Spleen (tissue), 7 donors: ENCODE measurements around the gene VSTM4.
A peak's percentile ranks its signal among the peaks of the same experiment; 100 is the strongest.

ENCODE experiments used
- POLR2A ChIP-seq, 3 donors: fragments of 450-650 bp; IDR thresholded peaks; one replicate each; pipeline ENCODE4 v1.5.1; 2017; ENCODE audit warnings: antibody characterized with exemption in 3 of 3, mild to moderate bottlenecking in 1 of 3
- POLR2AphosphoS5 ChIP-seq, 3 donors: sonication (generic); formaldehyde crosslinking; IDR thresholded peaks; one replicate each; pipeline ENCODE4 v1.5.1; 2017; ENCODE audit warnings: antibody characterized with exemption in 3 of 3
- TF ChIP-seq, protein P1 (sequence below), 11 experiments: fragments of 200-600 bp in 7 of 11; fragments of 450-650 bp in 4 of 11; sonication (generic) in 4 of 11; IDR thresholded peaks in 8 of 11; conservative IDR thresholded peaks in 3 of 11; 1 replicate in 7 of 11; 2 replicates in 4 of 11; pipeline versions ENCODE4 v1.4.0 to v1.8.0; 2016 to 2021; ENCODE audit warnings: antibody characterized with exemption in 11 of 11, inconsistent platforms in 4 of 11, mild to moderate bottlenecking in 1 of 11
- donor health status: DM: no; HTN: no; CAD: no; lungs with moderate emphysema.
- donor health status: DM: no; HTN: no; CAD: no.
- donor health status: DM: no; HTN: no; CAD: no.

GRCh38 chr10:49135575-49136313 lies 20.4 kb upstream of the VSTM4 start:
- TF ChIP-seq POLR2A (IDR thresholded peaks at IDR 0.05), result no peak
- no peak for TF ChIP-seq POLR2AphosphoS5 (IDR thresholded peaks at IDR 0.05)
- TF ChIP-seq, protein P1, sequence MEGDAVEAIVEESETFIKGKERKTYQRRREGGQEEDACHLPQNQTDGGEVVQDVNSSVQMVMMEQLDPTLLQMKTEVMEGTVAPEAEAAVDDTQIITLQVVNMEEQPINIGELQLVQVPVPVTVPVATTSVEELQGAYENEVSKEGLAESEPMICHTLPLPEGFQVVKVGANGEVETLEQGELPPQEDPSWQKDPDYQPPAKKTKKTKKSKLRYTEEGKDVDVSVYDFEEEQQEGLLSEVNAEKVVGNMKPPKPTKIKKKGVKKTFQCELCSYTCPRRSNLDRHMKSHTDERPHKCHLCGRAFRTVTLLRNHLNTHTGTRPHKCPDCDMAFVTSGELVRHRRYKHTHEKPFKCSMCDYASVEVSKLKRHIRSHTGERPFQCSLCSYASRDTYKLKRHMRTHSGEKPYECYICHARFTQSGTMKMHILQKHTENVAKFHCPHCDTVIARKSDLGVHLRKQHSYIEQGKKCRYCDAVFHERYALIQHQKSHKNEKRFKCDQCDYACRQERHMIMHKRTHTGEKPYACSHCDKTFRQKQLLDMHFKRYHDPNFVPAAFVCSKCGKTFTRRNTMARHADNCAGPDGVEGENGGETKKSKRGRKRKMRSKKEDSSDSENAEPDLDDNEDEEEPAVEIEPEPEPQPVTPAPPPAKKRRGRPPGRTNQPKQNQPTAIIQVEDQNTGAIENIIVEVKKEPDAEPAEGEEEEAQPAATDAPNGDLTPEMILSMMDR (IDR thresholded peaks at IDR 0.05 in 8 of 11, conservative IDR thresholded peaks at IDR 0.05 in 3 of 11), result peak in 2 of 11 experiments; percentile 18 to 22
